GM04504 (cell line): ENCODE results near the gene ING1.

Source experiments
- DNase-seq: peaks from one replicate; pipeline ENCODE4 v3.0.0-alpha.2; 2012; ENCODE audit warnings: low read depth

Gene ING1

DNA sequence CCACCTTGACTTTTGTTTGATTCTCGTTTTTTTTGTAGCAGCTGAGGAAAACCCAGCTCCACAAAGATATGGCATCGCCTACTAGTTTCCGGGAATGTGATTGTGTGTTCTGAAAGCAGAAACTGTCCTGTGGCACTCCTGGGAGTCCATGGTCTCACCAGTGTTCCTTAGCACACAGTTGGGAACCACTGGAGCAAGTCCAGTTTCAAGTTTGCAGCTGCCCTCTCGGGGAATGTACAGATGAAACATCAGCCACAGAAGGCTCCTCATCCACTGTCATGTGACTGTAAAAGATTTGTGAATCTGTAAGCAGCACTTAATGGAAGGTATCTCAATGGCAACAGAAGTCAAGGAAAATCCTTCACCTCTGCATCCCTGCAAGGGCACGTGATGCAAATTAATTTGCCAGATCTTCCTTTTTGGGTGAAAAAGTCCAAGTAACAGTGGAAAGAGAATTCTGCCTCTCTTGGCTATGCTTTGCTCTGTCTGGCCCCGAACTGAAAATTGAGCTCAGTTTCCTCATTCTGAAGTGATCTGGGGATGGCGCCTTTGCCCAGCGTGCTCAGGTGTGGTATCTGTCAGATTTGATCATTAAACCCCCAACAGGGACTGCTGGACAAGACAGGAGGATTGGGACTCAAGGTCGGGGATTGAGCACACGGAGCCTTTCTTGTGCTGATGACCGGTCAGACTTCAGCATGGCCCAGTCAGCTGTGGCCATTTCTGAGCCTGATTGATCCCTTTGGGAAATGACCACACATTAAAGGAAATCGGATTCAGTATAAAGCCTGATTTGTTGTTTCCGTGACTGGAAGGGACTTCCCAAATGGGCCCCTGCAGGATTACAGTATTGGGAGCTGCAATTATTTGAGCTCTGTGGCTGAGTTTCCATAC, 58.8 kb downstream of the ING1 start:
- no peak for DNase-seq
